Neuronal stem cell (in vitro differentiated cells): ENCODE data around the gene CD200.

Experiments
- DNase-seq: peaks from one replicate; pipeline ENCODE4 v3.0.0-alpha.2; 2013; ENCODE audit warnings: low spot score
- H2AFZ ChIP-seq: one replicate; pipeline ENCODE4 v1.6.1; 2013; ENCODE audit warnings: mild to moderate bottlenecking, low read length, inconsistent platforms
- H2AK5ac ChIP-seq: 2 replicates; pipeline ENCODE4 v1.6.1; 2013; ENCODE audit warnings: low read depth, mild to moderate bottlenecking, inconsistent platforms, low read length, moderate library complexity, mixed read lengths
- H2BK120ac ChIP-seq: 2 replicates; pipeline ENCODE4 v1.6.1; 2013; ENCODE audit warnings: low read depth, mild to moderate bottlenecking, inconsistent platforms, low read length, moderate library complexity, mixed read lengths
- H2BK12ac ChIP-seq: one replicate; pipeline ENCODE4 v1.6.1; 2013; ENCODE audit warnings: low read length, inconsistent platforms
- H2BK15ac ChIP-seq: 2 replicates; pipeline ENCODE4 v1.6.1; 2013; ENCODE audit warnings: mild to moderate bottlenecking, low read length, inconsistent platforms, mixed read lengths
- H2BK5ac ChIP-seq: one replicate; pipeline ENCODE4 v1.6.1; 2013; ENCODE audit warnings: inconsistent platforms, mild to moderate bottlenecking, low read length, moderate library complexity
- H3K14ac ChIP-seq: one replicate; pipeline ENCODE4 v1.6.1; 2013; ENCODE audit warnings: low read length, inconsistent platforms
- H3K18ac ChIP-seq: 2 replicates; pipeline ENCODE4 v1.6.1; 2013; ENCODE audit warnings: low read length, inconsistent platforms
- H3K23ac ChIP-seq: 2 replicates; pipeline ENCODE4 v1.6.1; 2013; ENCODE audit warnings: low read depth, mild to moderate bottlenecking, mixed read lengths, low read length, inconsistent platforms; ENCODE audit not compliant: poor library complexity
- H3K27ac ChIP-seq: replicated peaks from 3 replicates; pipeline ENCODE4 v1.5.1; 2013; ENCODE audit warnings: low read length, inconsistent platforms
- H3K27me3 ChIP-seq, 3 experiments: 2 replicates each; pipeline ENCODE4 v1.6.1; 2013; ENCODE audit warnings: low read length in 3 of 3, mild to moderate bottlenecking in 2 of 3, inconsistent platforms in 1 of 3, low read depth in 1 of 3, mixed read lengths in 1 of 3, moderate library complexity in 1 of 3; ENCODE audit not compliant: control insufficient read depth in 3 of 3, insufficient read depth in 3 of 3
- H3K36me3 ChIP-seq, 2 donors: replicated peaks in 1 of 2; 2 replicates each; pipeline ENCODE4 v1.6.1; 2013; ENCODE audit warnings: low read length in 2 of 2; ENCODE audit not compliant: control insufficient read depth in 2 of 2, insufficient read depth in 2 of 2
- H3K4ac ChIP-seq: 2 replicates; pipeline ENCODE4 v1.6.1; 2013; ENCODE audit warnings: inconsistent platforms, mild to moderate bottlenecking, low read length, moderate library complexity
- H3K4me1 ChIP-seq, 2 donors: 1 replicate in 1 of 2; 2 replicates in 1 of 2; pipeline ENCODE4 v1.6.1; 2013; ENCODE audit warnings: low read length in 2 of 2, low read depth in 1 of 2; ENCODE audit not compliant: control insufficient read depth in 2 of 2, insufficient read depth in 1 of 2
- H3K4me2 ChIP-seq: one replicate; pipeline ENCODE4 v1.6.1; 2013; ENCODE audit warnings: mild to moderate bottlenecking, low read length, inconsistent platforms; ENCODE audit not compliant: insufficient read depth, poor library complexity, severe bottlenecking
- H3K4me3 ChIP-seq, 2 donors: 2 replicates each; pipeline ENCODE4 v1.5.1; 2013; ENCODE audit warnings: low read length in 2 of 2, mild to moderate bottlenecking in 2 of 2, inconsistent platforms in 1 of 2, moderate library complexity in 1 of 2
- H3K79me1 ChIP-seq: one replicate; pipeline ENCODE4 v1.6.1; 2013; ENCODE audit warnings: low read depth, mild to moderate bottlenecking, inconsistent platforms, low read length, moderate library complexity
- H3K9ac ChIP-seq: one replicate; pipeline ENCODE4 v1.6.1; 2013; ENCODE audit warnings: mild to moderate bottlenecking, low read depth, low read length, inconsistent platforms; ENCODE audit not compliant: poor library complexity
- H3K9me3 ChIP-seq, 2 donors: replicated peaks in 1 of 2; 2 replicates each; pipeline versions ENCODE3 to v1.6.1; 2013; ENCODE audit warnings: low read length in 2 of 2, mild to moderate bottlenecking in 2 of 2, inconsistent platforms in 1 of 2, low read depth in 1 of 2, mixed read lengths in 1 of 2, moderate library complexity in 1 of 2; ENCODE audit not compliant: control insufficient read depth in 2 of 2, insufficient read depth in 1 of 2
- H4K8ac ChIP-seq: one replicate; pipeline ENCODE4 v1.6.1; 2013; ENCODE audit warnings: low read depth, mild to moderate bottlenecking, inconsistent platforms, low read length, moderate library complexity
- H4K91ac ChIP-seq: one replicate; pipeline ENCODE4 v1.6.1; 2013; ENCODE audit warnings: low read length, low read depth, mild to moderate bottlenecking, inconsistent platforms; ENCODE audit not compliant: poor library complexity
- WGBS, 2 donors: extraction: QIAGEN DNeasy Blood & Tissue Kit; methylation state at CpG; one replicate each; pipeline ENCODE4 v1.1.7; 2013; ENCODE audit warnings: missing lambda C conversion rate in 2 of 2, mixed read lengths in 1 of 2; ENCODE audit not compliant: insufficient read length in 2 of 2, insufficient replicate concordance in 1 of 2; ENCODE audit errors: extremely low coverage in 2 of 2; 5-methylcytosine and 5-hydroxymethylcytosine counted together

The CD200 gene

DNA sequence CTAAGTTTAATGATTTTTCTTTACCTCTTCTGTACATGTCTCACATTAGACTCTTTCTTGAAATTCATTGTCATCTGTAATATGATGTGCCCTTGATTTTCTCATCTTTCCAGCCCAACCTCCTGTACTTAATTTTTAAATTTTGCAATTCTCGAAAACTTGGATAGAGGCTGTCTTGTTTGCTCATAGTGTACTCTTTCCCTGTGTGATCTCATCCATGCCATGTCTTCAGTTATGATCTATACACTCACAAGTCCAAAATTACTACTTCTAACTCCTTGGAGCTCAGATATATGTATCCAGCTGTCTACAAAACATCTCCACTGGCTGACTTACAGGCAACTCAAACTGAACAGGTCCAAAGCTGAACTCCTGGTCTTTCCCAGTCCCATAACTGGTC lies 42.2 kb downstream of the CD200 start:
- no peaks in the 10 kb centered on the region for H3K36me3 ChIP-seq
- H3K4me2 ChIP-seq: no peak overlapping the region
- no peak for DNase-seq
- no peak overlapping the region for H3K4ac ChIP-seq
- no peak overlapping the region for H3K9ac ChIP-seq
- H3K14ac ChIP-seq: no peak overlapping the region
- H3K23ac ChIP-seq: no peak overlapping the region
- no peak overlapping the region for H2BK5ac ChIP-seq
- no peak overlapping the region for H4K8ac ChIP-seq
- H3K27me3 ChIP-seq: no peaks in the 10 kb centered on the region
- H4K91ac ChIP-seq: no peak overlapping the region
- no peak overlapping the region for H2AFZ ChIP-seq
- no peaks in the 10 kb centered on the region for H3K9me3 ChIP-seq
- no CpG with 5 or more reads among the region's 1 CpG for WGBS, 2 donors
- H2BK12ac ChIP-seq: no peak overlapping the region
- H3K18ac ChIP-seq: no peak overlapping the region
- H2BK120ac ChIP-seq: no peak overlapping the region
- H3K79me1 ChIP-seq: no peaks in the 10 kb centered on the region
- no peak overlapping the region for H3K4me3 ChIP-seq
- H3K4me1 ChIP-seq: no peaks in the 10 kb centered on the region
- no peak overlapping the region for H2BK15ac ChIP-seq
- no peak overlapping the region for H3K27ac ChIP-seq
- no peak overlapping the region for H2AK5ac ChIP-seq

DNA sequence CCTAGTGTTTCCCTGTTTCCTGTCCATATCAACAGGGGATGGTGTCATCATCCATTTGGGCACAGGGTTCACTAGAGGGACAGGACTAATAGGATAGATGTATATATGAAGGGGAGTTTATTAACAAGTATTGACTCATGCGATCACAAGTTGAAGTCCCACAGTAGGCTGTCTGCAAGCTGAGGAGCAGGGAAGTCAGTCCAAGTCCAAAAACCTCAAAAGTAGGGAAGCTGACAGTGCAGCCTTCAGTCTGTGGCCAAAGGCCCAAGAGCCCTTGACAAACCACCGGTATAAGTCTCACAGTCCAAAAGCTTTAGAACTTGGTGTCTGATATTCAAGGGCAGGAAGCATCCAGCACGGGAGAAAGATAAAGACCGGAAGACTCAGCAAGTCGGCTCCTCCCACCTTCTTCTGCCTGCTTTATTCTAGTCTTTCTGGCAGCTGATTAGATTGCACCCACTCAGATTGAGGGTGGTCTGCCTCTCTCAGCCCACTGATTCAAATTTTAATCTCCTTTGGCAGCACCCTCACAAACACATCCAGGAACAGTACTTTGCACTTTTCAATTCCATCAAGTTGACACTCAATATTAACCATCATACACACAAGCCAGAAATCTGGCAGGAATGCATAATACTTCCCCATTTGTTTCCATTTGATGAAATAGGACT lies 43.4 kb downstream of the CD200 start:
- no peak overlapping the region for H3K4me2 ChIP-seq
- H2BK15ac ChIP-seq: no peak overlapping the region
- no CpG with 5 or more reads among the region's 5 CpGs for WGBS, 2 donors
- no peak overlapping the region for H3K4ac ChIP-seq
- no peaks in the 10 kb centered on the region for H3K27me3 ChIP-seq
- H3K79me1 ChIP-seq: no peaks in the 10 kb centered on the region
- DNase-seq: no peak
- no peak overlapping the region for H3K18ac ChIP-seq
- no peak overlapping the region for H3K14ac ChIP-seq
- no peak overlapping the region for H3K27ac ChIP-seq
- no peak overlapping the region for H4K91ac ChIP-seq
- H3K9me3 ChIP-seq: no peaks in the 10 kb centered on the region
- H3K4me1 ChIP-seq: no peaks in the 10 kb centered on the region
- H2AFZ ChIP-seq: peak overlapping the region; percentile 23
- no peaks in the 10 kb centered on the region for H3K36me3 ChIP-seq
- H2BK12ac ChIP-seq: no peak overlapping the region
- no peak overlapping the region for H3K23ac ChIP-seq
- H3K4me3 ChIP-seq: no peak overlapping the region
- no peak overlapping the region for H4K8ac ChIP-seq
- H2AK5ac ChIP-seq: no peak overlapping the region
- H2BK5ac ChIP-seq: no peak overlapping the region
- H2BK120ac ChIP-seq: no peak overlapping the region
- no peak overlapping the region for H3K9ac ChIP-seq

DNA sequence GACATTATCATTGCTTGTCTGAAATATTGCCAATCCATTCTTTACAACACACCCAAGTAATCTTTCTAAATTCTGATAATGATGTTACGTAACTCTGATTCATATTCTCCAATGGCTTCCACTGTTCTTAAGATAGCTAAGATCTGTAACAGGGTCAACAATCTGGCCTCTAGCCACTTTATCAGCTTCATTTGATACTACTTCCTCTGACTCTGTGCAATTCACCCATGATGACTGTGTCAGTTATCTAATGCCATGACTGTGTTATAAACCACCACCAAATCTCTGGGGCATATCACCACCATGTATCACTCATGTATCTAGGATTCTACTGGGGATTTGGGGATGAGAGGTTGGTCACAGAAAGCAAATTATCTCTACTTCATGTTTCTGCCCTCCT lies 44.0 kb downstream of the CD200 start:
- no peaks in the 10 kb centered on the region for H3K36me3 ChIP-seq
- no peak overlapping the region for H3K9ac ChIP-seq
- DNase-seq: no peak
- H4K8ac ChIP-seq: no peak overlapping the region
- H2BK15ac ChIP-seq: no peak overlapping the region
- H3K4me1 ChIP-seq: no peaks in the 10 kb centered on the region
- no peak overlapping the region for H3K23ac ChIP-seq
- H3K14ac ChIP-seq: no peak overlapping the region
- no peak overlapping the region for H3K4me3 ChIP-seq
- H4K91ac ChIP-seq: no peak overlapping the region
- no peak overlapping the region for H2AFZ ChIP-seq
- H3K4me2 ChIP-seq: no peak overlapping the region
- H3K79me1 ChIP-seq: no peaks in the 10 kb centered on the region
- H2AK5ac ChIP-seq: no peak overlapping the region
- H2BK5ac ChIP-seq: no peak overlapping the region
- no peaks in the 10 kb centered on the region for H3K27me3 ChIP-seq
- WGBS, 2 donors: no CpG with 5 or more reads among the region's 1 CpG
- no peak overlapping the region for H3K27ac ChIP-seq
- no peaks in the 10 kb centered on the region for H3K9me3 ChIP-seq
- no peak overlapping the region for H2BK12ac ChIP-seq
- no peak overlapping the region for H3K18ac ChIP-seq
- no peak overlapping the region for H2BK120ac ChIP-seq
- H3K4ac ChIP-seq: no peak overlapping the region

DNA sequence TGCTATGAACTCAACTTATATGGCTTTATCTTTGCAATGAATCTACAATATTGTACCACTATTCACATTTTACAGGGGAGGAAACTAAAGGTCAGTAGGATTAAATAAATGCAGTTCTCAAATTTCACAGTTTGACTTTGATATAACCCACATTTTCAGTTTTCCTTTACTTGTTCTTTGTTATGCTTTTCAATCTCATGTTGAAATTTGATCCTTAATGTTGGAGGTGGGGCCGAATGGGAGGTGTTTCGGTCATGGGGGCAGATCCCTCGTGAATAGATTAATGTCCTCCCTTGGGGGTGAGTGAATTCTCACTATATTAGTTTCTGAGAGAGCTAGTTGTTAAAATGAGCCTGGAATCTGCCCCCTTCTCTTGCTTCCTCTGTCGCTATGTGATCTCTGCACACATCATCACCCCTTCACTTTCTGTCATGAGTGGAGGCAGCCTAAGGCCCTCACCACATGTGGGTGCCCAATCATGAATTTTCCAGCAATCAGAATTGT lies 44.7 kb downstream of the CD200 start:
- no peak overlapping the region for H3K4me3 ChIP-seq
- no peak overlapping the region for H3K4me2 ChIP-seq
- H3K18ac ChIP-seq: no peak overlapping the region
- H3K27ac ChIP-seq: no peak overlapping the region
- H2AFZ ChIP-seq: peak overlapping the region; percentile 24
- H3K27me3 ChIP-seq: no peaks in the 10 kb centered on the region
- no peak overlapping the region for H2BK120ac ChIP-seq
- no peak for DNase-seq
- no peaks in the 10 kb centered on the region for H3K36me3 ChIP-seq
- H2BK5ac ChIP-seq: no peak overlapping the region
- H3K14ac ChIP-seq: no peak overlapping the region
- no peaks in the 10 kb centered on the region for H3K79me1 ChIP-seq
- H2AK5ac ChIP-seq: no peak overlapping the region
- no CpG with 5 or more reads among the region's 4 CpGs for WGBS, 2 donors
- no peak overlapping the region for H2BK15ac ChIP-seq
- H3K4ac ChIP-seq: no peak overlapping the region
- no peak overlapping the region for H3K23ac ChIP-seq
- H4K8ac ChIP-seq: no peak overlapping the region
- no peak overlapping the region for H3K9ac ChIP-seq
- no peaks in the 10 kb centered on the region for H3K4me1 ChIP-seq
- no peak overlapping the region for H2BK12ac ChIP-seq
- H3K9me3 ChIP-seq: no peaks in the 10 kb centered on the region
- no peak overlapping the region for H4K91ac ChIP-seq
